ENCODE data around the gene DNASE1. TPM values are rescaled to one million over a fixed set of nuclear protein-coding genes. Genes with fewer than 3 reads are reported as not detected.

Gene DNASE1
- total RNA-seq, 1 experiment from 2014 or later, result 13.9 TPM

- TF ChIP-seq CTCF (IDR thresholded peaks at IDR 0.05) (no peak), ERG (CRISPR knock-in tag; IDR thresholded peaks at IDR 0.05) (no peak), ATF6 (CRISPR knock-in tag; IDR thresholded peaks at IDR 0.05) (no peak), ARID4B (CRISPR knock-in tag; IDR thresholded peaks at IDR 0.05; ENCODE audit: borderline replicate concordance) (no peak), ZNF416 (CRISPR knock-in tag; IDR thresholded peaks at IDR 0.05) (no peak), RELA (CRISPR knock-in tag; IDR thresholded peaks at IDR 0.05; ENCODE audit: borderline replicate concordance) (no peak), GRHL2 (CRISPR knock-in tag; IDR thresholded peaks at IDR 0.05; ENCODE audit: insufficient replicate concordance, severe bottlenecking) (no peak), USF1 (CRISPR knock-in tag; IDR thresholded peaks at IDR 0.05) (no peak)
Measured at GRCh38 chr16:3606441-3606840, 48.0 kb upstream of the DNASE1 start (continued).

- ChIA-PET CTCF (no interaction called here), POLR2A (no interaction called here)
- Mint-ChIP-seq H3K27me3 (ENCODE audit: low read depth) (no peaks in the 10 kb centered on the region), H3K9me3 (no peaks in the 10 kb centered on the region), H3K36me3 (peaks cover 26% of the 10 kb centered on the region), H3K4me1 (peaks cover 12% of the 10 kb centered on the region), H3K27ac (peak overlapping the region; percentile 14; the same call in 1 of the 2 replicates), H3K4me3 (no peak overlapping the region)
- ATAC-seq, result no peak
- DNase-seq (ENCODE audit: low spot score), result no peak
- TF ChIP-seq ZBTB21 (CRISPR knock-in tag; IDR thresholded peaks at IDR 0.05; ENCODE audit: borderline replicate concordance), result no peak
- no peak for TF ChIP-seq ATF1 (CRISPR knock-in tag; IDR thresholded peaks at IDR 0.05)
- TF ChIP-seq OVOL2 (CRISPR knock-in tag; IDR thresholded peaks at IDR 0.05; ENCODE audit: borderline replicate concordance), result no peak
- no peak for TF ChIP-seq NFYB (CRISPR knock-in tag; conservative IDR thresholded peaks at IDR 0.05; ENCODE audit: low read depth)
- no peak for TF ChIP-seq USF2 (CRISPR knock-in tag; IDR thresholded peaks at IDR 0.05)
- no peak for TF ChIP-seq MLX (CRISPR knock-in tag; IDR thresholded peaks at IDR 0.05)
- TF ChIP-seq GABPB1 (CRISPR knock-in tag; IDR thresholded peaks at IDR 0.05), result no peak
- no peak for TF ChIP-seq ZNF317 (CRISPR knock-in tag; IDR thresholded peaks at IDR 0.05; ENCODE audit: borderline replicate concordance, low read depth)
- no peak for TF ChIP-seq SMAD4 (CRISPR knock-in tag; IDR thresholded peaks at IDR 0.05)
- no peak for TF ChIP-seq TEAD1 (CRISPR knock-in tag; IDR thresholded peaks at IDR 0.05)
- TF ChIP-seq RELA (CRISPR knock-in tag; IDR thresholded peaks at IDR 0.05; ENCODE audit: borderline replicate concordance), result no peak
- no peak for TF ChIP-seq AFF4 (CRISPR knock-in tag; IDR thresholded peaks at IDR 0.05; ENCODE audit: borderline replicate concordance)
Measured at GRCh38 chr16:3607161-3607560, 47.3 kb upstream of the DNASE1 start.

All from WTC11 (cell line).